Inflammatory macrophage treated with lipopolysaccharide for 1 hour (primary cell): ENCODE data around the gene RBM47.
A peak's percentile ranks its signal among the peaks of the same experiment; 100 is the strongest.
"Not testable (repeated sequence)": the region's sequence is repeated elsewhere in the genome, so short reads cannot be mapped to it uniquely, and the experiment has no call there.

Experiments
- DNase-seq, 2 donors: peaks; one replicate each; pipeline ENCODE4 v3.0.0-alpha.2; 2020 to 2022

RBM47 gene

DNA sequence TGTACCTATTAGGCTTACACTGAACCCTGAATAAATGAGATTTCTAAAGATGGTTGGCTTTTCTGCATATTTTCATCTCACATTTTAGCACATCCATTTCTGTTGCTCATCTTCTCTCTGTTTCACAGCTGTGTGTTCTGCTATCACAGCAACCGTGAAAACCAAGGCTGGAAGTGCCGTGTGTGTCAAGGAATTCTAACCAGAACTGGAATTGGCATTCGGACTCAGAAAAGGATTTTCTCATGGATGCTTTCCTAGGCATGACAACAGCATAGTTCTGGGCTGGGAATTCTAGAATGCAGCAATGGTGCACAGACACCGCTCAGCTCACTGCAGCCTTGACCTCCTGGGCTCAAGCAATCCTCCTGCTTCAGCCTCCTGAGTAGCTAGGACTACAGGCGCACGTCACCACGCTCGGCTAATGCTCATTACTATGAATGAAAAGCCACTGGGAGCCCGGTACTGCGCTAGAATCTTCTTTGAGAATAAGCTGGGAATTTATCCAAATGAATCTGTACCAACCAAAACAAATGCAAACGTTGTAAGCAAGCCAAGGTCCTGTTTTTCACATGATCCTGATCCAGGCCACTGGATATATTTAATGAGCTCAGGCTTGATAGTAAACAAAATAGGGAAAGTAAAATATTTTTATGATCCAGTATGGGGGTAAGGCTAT lies 105.2 kb downstream of the RBM47 start:
- DNase-seq = no peak

GRCh38 chr4:40523581-40523980 lies 106.1 kb downstream of the RBM47 start:
- DNase-seq = no peak

- no peak for DNase-seq
Observed at GRCh38 chr4:40521957-40522356, 107.7 kb downstream of the RBM47 start.

GRCh38 chr4:40520533-40520932 lies 109.1 kb downstream of the RBM47 start:
- DNase-seq = no peak

GRCh38 chr4:40517081-40517480 lies 112.6 kb downstream of the RBM47 start:
- DNase-seq = not testable (repeated sequence)

GRCh38 chr4:40516651-40517050 lies 113.0 kb downstream of the RBM47 start:
- no peak for DNase-seq

GRCh38 chr4:40515398-40516293 lies 114.0 kb downstream of the RBM47 start:
- DNase-seq = peak; percentile 76 to 94

DNA sequence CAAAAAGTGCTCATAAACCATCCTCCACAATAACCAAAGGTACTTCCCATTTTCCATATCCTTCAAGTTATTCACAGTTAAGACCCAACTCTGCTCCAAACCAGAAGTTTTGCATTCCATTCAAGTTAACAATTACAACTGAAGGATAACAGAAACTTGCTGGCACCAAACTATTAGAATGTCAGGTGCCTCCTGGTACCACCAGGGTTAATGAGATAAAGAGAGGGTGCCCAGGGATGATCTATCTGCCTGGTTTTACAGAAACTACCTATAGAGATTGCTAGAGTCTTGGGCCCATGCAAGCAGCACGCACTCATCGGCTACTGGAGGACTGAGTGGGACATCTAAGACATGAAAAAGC lies 114.6 kb downstream of the RBM47 start:
- DNase-seq = no peak

DNA sequence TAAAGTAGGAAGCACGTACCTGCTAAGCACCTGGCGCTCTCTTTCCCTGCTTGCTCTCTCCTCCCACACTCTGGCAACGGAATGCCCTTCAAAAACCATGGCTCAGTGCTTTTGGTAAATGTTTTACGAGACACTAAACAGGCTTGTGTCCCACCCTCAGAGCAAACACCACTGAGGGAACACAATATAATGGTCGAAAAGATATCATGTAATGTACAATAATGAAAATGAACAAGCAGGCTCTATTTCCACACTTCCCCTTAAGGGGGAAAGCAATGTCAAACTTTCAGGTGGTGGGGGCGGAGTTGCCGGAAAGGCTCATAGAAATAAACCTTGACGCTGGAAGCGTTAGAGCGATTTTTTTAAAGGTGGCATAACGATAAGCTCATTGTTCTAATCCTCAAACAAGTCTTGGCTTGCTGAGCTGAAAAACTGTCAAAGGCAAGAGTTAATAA lies 115.1 kb downstream of the RBM47 start:
- DNase-seq = no peak

DNA sequence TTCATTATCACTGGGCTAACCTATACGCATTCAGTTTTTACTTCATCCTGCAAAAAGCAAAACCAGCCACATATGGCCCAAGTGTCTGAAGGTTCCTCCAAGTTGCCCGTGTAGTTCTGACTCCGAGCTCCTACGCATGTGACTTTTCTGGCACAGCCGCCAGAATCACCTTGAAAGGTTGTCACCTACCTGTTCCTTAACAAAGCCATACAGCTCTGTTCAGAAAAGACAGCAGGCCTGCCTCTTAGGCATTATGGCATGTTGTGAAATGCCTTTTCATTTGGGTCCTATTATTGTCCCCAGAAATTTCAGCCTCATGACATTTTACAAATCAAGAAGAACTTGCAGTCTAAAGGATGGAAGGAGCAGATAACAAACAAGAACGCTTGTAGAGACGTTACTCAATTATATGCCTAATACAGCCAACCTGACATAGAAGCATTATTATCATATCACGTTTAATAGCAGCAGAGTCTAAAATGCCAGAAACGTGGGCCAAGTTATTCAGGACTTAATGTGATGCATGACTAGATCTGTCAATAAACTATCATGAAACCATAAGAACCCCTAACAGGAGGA lies 118.5 kb downstream of the RBM47 start:
- no peak for DNase-seq

DNA sequence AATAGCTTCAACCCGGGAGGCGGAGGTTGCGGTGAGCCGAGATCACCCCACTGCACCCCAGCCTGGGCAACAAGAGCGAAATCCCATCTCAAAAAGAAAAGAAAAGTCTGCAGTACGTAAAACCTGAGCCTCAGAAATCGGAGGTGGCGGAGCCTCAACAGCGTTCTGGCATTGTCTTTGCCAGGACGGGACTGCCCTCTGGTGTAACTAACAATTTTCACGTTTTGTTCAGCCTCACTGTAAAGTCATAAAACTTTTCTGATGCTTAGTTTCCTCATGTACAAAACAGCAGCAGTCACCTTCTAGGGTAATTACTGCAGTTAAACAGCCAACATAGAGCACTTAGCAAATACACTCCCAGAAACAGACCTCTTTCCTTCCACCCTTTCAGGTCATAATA lies 121.7 kb downstream of the RBM47 start:
- DNase-seq = no peak

GRCh38 chr4:40506492-40506891 lies 123.2 kb downstream of the RBM47 start:
- DNase-seq = no peak

- DNase-seq = peak in 1 of 2 donors; percentile 15
Observed at GRCh38 chr4:40506066-40506465, 123.6 kb downstream of the RBM47 start.

DNA sequence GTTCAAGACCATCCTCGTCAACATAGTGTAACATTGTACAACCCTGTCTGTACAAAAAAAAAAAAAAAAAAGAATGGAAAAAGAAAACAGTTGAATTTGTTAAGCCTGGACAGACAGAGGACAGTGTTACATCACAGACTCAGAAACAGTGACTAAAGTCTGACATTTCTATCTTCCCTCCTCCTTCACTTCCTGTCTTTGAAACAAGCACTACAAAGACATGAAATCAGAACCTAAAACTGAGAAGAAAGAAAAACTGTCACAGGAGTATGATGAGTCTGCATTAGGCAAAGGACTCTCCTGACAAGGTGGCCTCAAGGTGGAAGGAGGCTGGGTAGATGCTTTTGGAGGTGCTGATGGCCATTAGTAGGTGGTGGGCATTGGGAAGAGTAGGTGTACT lies 126.7 kb downstream of the RBM47 start:
- DNase-seq = peak; percentile 58 to 67

DNA sequence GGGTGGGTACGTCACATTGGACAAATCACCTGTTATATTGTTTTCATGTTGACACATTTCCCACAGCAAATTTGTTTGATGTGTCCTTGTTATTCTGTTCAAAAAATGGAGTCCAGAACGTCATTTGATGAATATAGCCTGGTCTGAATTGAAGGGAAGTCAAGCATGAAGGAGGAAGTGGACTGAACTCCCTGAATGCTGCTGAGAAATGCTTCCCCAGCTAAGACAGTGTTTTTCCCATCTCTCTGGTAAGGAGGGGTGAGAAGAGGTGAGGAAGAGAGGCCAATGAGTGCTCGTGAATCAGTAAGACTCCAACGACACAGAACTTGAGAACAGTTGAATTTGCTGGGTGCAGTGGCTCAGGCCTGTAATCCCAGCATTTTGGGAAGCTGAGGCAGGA lies 127.4 kb downstream of the RBM47 start:
- DNase-seq = peak; percentile 59 to 60

DNA sequence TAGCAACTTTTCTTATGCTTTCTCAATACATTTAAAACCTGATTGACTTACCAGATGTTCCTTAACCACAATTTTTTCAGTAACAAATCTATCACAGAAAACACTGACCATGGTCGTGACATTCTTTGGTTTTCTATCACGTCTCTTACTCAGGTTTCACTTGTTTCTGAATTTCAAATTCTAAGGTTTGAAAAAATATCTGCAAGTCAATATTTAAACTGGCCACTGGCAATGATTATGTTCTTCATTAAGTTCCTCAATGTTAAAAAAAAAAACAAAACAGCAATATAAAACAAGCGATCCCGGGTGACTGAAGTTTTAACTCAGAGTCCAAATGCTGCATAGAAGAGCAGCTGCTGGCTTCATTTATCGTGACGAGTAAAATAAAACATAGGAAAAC lies 128.9 kb downstream of the RBM47 start:
- DNase-seq = no peak

- DNase-seq = no peak
Observed at GRCh38 chr4:40493160-40493559, 136.5 kb downstream of the RBM47 start.

- no peak for DNase-seq
Observed at GRCh38 chr4:40492691-40493090, 137.0 kb downstream of the RBM47 start.

GRCh38 chr4:40490481-40490880 lies 139.2 kb downstream of the RBM47 start:
- no peak for DNase-seq

DNA sequence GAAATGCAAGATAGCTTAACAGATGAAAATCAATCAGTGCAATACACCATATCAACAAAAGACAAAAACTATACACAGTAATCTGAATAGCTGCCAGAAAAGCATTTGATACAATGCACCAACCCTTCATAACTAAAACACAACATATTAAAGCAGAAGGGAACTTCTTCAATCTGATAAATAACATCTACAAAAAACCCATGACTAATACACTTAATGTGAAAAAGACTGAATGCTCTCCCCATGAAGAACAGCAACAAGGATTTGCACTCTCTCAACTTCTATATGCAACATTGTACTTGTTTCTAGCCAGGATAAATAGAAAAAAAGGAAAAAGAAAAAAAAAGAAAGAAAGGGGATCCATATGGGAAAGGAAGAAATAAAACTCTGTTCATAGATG lies 139.7 kb downstream of the RBM47 start:
- DNase-seq = peak; percentile 24 to 39

- peak; percentile 90 to 93 for DNase-seq
Observed at GRCh38 chr4:40486534-40486933, 143.1 kb downstream of the RBM47 start.

- DNase-seq = peak; percentile 35 to 48
Observed at GRCh38 chr4:40484346-40485090, 145.1 kb downstream of the RBM47 start.

DNA sequence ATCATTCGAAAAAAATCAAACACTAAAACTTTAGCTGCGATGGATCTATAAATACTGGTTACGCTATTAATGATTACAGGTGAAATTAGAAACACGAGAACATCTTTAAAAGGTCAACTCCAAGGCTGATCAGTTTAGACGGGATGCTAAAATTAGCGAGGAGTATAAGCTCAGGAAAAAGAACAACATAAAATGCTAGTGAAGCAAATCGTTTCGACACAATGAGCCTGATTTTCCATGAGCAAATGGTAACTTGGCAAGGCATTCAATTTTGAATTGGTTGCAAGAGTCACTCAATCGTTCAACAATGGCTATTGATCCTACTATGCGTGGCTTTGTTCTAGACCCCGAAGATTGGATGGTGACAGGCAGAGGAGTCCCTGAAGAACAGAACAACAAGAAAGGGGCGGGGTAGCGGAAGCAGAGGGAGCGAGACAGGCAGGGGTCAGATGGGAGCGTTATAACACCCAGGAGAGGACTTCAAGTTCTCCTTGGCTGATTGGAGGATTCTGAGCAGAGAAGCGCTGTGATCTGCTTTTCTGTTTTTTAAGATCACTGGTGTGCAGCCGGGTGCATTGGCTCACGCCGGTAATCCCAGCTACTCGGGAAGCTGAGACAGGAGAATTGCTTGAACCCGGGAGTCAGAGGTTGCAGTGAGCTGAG lies 146.5 kb downstream of the RBM47 start:
- DNase-seq = no peak
